ENCODE data around the gene TRIM39. TPM values are rescaled to one million over a fixed set of nuclear protein-coding genes. Genes with fewer than 3 reads are reported as not detected.

TRIM39 gene
- total and polyA plus RNA-seq, 2 of the 13 experiments (the other 11 are each of a cell fraction or from before 2014, with no cell fraction given), result 7.7 to 14.6 TPM

- TF ChIP-seq HMGXB4 (CRISPR knock-in tag; IDR thresholded peaks at IDR 0.05; ENCODE audit: borderline replicate concordance in 1 of 2, low read depth in 1 of 2), result peak in 1 of 2 experiments; percentile 79; a peak in 1 of 4 replicates
- TF ChIP-seq ZBTB43 (CRISPR knock-in tag; conservative IDR thresholded peaks at IDR 0.05), result peak; percentile 49; the same call in 1 of the 2 replicates
- TF ChIP-seq ZHX1 (CRISPR knock-in tag; IDR thresholded peaks at IDR 0.05; ENCODE audit: low read depth), result no peak
- peak; percentile 89 for TF ChIP-seq GMEB1 (CRISPR knock-in tag; IDR thresholded peaks at IDR 0.05; ENCODE audit: borderline replicate concordance)
- TF ChIP-seq ZNF496 (CRISPR knock-in tag; IDR thresholded peaks at IDR 0.05; ENCODE audit: insufficient replicate concordance), result no peak
- TF ChIP-seq PHB2 (IDR thresholded peaks at IDR 0.05; ENCODE audit: partially characterized antibody), result no peak
- no peak for TF ChIP-seq ZFP41 (CRISPR knock-in tag; IDR thresholded peaks at IDR 0.05; ENCODE audit: borderline replicate concordance)
- no peak for TF ChIP-seq CENPX (CRISPR knock-in tag; IDR thresholded peaks at IDR 0.05)
- no peak for TF ChIP-seq ZNF468 (CRISPR knock-in tag; IDR thresholded peaks at IDR 0.05)
- no peak for TF ChIP-seq MATR3 (CRISPR knock-in tag; IDR thresholded peaks at IDR 0.05)
- no peak for TF ChIP-seq NONO (IDR thresholded peaks at IDR 0.05)
- TF ChIP-seq NONO (CRISPR knock-in tag; conservative IDR thresholded peaks at IDR 0.05), result peak; percentile 94; the same call in 1 of the 2 replicates
- TF ChIP-seq SOX13 (IDR thresholded peaks at IDR 0.05), result 0 out of 2 replicates have a peak, but pooled peaks have one; percentile 16
- TF ChIP-seq SOX13 (CRISPR knock-in tag; conservative IDR thresholded peaks at IDR 0.05 in 1 of 2, IDR thresholded peaks at IDR 0.05 in 1 of 2), result peak in 1 of 2 experiments; percentile 8; a peak in 1 of 4 replicates
- peak; percentile 60 for TF ChIP-seq YY1 (IDR thresholded peaks at IDR 0.05; ENCODE audit: insufficient read depth, insufficient replicate concordance, low read depth, low read length)
- peak; percentile 59; the same call in 1 of the 2 replicates for TF ChIP-seq SAFB2 (CRISPR knock-in tag; IDR thresholded peaks at IDR 0.05; ENCODE audit: borderline replicate concordance, low read depth)
- peak; percentile 37; the same call in 1 of the 2 replicates for TF ChIP-seq ZNF143 (CRISPR knock-in tag; IDR thresholded peaks at IDR 0.05)
Measured at GRCh38 chr6:30326526-30327231, at the start of gene TRIM39 (continued).
